GM21526 (cell line): ENCODE data around the gene FNBP1.
"Not testable (repeated sequence)": the region's sequence is repeated elsewhere in the genome, so short reads cannot be mapped to it uniquely, and the experiment has no call there.

Experiments
- ATAC-seq: cut with Tn5 transposase; IDR thresholded peaks from one replicate; pipeline ENCODE4 v1.9.1; 2021; ENCODE audit warnings: moderate library complexity; ENCODE audit not compliant: unreplicated experiment, low FRiP score

Gene FNBP1

GRCh38 chr9:129964901-129965734 lies 77.9 kb downstream of the FNBP1 start:
- ATAC-seq = no peak

GRCh38 chr9:129962889-129963703 lies 79.9 kb downstream of the FNBP1 start:
- ATAC-seq = peak; percentile 63

GRCh38 chr9:129962451-129962864 lies 80.5 kb downstream of the FNBP1 start:
- no peak for ATAC-seq

DNA sequence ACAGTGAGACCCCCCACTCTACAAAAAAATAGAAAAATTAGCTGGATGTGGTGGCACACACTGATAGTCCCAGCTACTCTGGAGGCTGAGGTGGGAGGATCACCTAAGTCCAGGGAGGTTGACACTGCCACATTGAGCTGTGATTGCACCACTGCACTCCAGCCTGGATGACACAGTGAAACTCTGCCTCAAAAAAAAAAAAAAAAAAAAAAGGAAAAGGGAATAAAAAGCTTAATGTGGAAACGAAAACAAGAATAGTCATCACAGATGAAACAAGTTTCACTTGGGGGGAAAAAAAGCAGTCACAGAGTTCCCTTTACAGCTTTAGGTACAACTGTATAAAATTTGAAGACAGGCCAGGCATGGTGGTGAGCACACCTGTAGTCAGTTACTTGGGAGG lies 84.2 kb downstream of the FNBP1 start:
- ATAC-seq = no peak

DNA sequence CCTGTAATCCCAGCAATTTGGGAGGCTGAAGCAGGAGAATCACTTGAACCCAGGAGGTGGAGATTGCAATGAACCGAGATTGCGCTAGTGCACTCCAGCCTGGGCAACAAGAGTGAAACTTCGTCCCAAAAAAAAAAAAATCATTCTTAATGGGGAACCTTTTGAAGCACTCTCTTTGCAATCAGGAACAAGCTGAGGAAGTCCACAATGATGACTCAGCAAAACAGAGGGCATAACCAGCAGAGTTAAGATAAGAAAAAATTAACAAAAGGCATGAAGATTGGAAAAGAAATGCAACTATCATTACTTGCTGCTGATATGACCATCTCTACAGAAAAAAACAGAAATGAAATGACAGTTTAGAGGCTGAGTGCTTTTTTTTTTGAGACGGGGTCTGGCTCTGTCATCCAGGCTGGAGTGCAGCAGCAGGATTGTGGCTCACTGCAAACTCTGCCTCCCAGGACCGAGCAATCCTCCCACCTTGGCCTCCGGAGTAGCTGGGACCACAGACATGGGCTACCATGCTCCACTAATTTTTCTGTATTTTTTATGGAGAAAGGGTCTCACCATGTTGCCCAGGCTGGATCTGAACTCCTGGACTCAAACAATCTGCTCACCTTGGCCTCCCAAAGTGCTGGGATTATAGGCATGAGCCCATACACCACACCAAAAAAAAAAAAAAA lies 88.0 kb downstream of the FNBP1 start:
- no peak for ATAC-seq

DNA sequence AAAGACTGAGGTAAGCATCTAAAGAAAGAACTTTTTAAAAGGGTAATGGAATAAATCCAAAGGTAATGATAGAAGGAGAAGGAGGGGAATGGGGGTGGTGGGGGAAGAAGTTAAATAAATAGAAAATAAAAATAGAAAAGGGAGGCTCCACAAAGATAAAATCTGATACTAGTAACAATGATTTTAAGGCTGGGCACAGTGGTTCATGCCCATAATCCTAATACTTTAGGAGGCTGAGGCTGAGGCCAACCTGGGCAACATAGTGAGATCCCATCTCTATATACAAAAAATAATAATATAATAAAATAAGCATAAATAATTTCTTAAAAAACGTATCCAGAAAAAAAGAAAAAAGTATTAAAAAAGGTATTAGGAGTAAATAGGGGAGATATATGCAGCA lies 89.3 kb downstream of the FNBP1 start:
- ATAC-seq = no peak

DNA sequence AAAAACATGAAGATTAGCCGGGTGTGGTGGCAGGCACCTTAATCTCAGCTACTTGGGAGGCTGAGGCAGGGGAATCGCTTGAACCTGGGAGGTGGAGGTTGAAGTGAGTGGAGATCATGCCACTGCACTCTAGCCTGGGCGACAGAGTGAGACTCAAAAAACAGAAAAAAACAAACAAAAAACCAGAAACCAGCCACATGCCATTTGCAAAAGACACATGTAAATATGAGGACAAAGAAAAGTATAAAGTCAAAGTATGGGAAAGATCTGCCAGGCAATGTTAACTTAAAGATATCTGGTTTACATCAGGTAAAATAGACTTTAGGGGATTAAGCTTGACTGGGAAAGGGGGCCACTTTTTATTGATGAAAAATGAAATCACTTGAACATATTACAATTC lies 90.7 kb downstream of the FNBP1 start:
- ATAC-seq = no peak

GRCh38 chr9:129949821-129950220 lies 93.2 kb downstream of the FNBP1 start:
- ATAC-seq = no peak

- ATAC-seq = not testable (repeated sequence)
These were observed 94.4 kb downstream of the FNBP1 start for GRCh38 chr9:129948626-129949025.

DNA sequence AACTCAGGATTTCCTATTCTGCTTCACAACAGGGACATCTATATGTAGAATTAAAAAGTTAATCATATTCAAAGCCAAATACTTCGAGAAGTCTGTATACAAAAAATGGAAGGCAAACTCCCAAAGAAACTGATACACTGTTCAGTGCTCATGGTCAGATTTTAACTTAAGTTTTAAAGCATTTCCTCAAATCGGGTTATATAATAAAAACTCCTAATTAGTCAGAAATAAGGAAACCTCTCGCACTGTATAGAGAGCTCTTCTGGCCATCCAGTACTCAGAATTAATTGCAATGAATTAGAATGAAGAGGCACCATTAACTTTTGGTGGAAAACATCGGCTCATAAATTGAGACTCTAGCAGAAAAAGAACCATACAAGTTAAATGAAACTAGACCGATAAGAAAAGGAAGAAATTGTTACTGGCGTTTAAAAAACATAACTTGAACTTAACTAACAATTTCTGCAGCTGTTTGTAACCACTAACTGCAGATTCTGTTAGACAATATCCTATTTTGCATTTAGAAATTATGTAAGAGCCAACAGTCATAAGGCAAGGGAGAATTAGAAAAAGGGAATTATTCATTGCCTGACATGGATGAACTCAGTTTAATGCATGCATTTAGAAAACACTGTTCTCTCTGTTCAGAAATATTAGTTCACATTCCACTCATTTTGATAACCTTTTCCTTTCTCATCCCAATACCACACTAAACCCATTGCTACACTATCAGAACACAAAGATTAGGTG lies 96.6 kb downstream of the FNBP1 start:
- no peak for ATAC-seq

GRCh38 chr9:129945314-129945713 lies 97.7 kb downstream of the FNBP1 start:
- no peak for ATAC-seq

DNA sequence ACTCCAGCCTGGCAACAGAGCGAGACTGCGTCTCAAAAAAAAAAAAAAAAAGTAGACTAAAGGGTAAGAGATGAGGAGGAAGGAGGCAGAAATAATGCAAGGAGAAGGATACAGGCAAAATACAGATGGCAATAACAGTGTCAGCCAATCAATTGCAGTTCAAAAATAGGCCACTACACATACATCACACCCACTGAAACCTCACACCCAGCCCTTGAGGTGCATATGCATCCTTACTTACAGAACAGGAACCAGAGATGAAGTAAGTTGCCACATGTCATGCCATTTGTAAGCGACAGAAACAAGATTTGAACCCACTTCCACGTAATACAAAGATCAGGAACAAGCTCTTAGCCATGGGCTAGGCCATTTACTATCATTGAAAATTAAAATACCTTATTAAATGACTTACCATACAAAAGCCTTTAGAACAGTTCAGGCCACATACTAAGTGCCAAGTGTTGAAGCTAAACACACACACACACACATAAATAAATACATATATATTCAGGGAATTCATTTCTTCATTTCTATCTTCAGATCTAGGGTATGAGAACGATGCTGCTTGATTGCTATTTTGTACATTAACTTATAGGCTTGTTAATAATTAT lies 98.4 kb downstream of the FNBP1 start:
- no peak for ATAC-seq

- no peak for ATAC-seq
These were observed 103.6 kb downstream of the FNBP1 start for GRCh38 chr9:129939431-129939830.

GRCh38 chr9:129938291-129938979 lies 104.6 kb downstream of the FNBP1 start:
- no peak for ATAC-seq

- ATAC-seq = not testable (repeated sequence)
These were observed 105.1 kb downstream of the FNBP1 start for GRCh38 chr9:129937879-129938278.

- ATAC-seq = no peak
These were observed 106.8 kb downstream of the FNBP1 start for GRCh38 chr9:129936222-129936621.

GRCh38 chr9:129934780-129935179 lies 108.2 kb downstream of the FNBP1 start:
- no peak for ATAC-seq

- ATAC-seq = no peak
These were observed 108.9 kb downstream of the FNBP1 start for GRCh38 chr9:129934041-129934591.
